GM20431 (cell line): Measurements from ENCODE around the gene WDR82.

Experiments
- in situ Hi-C: fragments of 300-500 bp; cut with MseI, MboI; formaldehyde crosslinking; loops from one replicate; pipeline ENCODE4 v1.15.0; 2020; ENCODE audit warnings: low sequenced_read_pairs; ENCODE audit not compliant: unreplicated experiment

The WDR82 gene

DNA sequence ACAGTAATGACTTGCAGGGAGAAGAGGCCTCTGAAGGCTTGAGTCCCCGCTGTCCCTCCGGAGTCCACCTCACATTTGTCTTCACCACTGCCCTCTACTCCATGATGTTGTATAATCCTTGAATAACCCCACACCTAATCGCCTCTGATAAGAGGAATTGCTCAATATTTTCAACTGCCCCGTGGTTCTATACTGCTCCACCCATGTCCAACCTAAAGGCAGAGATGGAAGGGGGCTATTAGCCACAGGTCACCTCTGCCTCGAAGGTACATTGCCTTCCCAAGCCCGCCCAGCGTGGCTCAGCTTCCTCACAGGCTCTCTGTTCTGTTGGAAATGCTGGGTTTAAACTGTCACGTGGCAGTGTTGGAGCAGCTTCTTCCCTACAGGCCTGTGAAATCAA lies 65.4 kb downstream of the WDR82 start:
- in situ Hi-C loops, result no loop called here

DNA sequence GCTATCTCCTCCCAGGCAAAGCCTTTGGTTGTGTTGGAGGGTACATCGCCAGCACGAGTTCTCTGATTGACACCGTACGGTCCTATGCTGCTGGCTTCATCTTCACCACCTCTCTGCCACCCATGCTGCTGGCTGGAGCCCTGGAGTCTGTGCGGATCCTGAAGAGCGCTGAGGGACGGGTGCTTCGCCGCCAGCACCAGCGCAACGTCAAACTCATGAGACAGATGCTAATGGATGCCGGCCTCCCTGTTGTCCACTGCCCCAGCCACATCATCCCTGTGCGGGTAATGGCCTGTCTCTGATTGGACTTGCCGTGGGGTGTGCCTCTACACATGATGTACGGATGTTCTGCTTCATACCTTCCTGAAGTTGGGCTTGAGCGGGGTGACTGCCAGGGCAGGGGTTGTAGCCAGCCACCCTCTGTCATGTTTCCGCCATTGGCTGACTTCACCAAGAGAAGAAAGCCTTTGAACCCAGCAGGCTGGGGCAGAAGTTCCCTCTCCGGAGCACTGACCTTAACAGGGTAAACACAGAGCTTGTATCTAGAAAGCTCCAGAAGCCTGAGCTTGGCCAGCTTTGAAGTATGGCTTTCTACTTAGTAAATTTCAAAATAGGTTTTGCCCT lies 67.1 kb downstream of the WDR82 start:
- in situ Hi-C loops, result no loop called here

DNA sequence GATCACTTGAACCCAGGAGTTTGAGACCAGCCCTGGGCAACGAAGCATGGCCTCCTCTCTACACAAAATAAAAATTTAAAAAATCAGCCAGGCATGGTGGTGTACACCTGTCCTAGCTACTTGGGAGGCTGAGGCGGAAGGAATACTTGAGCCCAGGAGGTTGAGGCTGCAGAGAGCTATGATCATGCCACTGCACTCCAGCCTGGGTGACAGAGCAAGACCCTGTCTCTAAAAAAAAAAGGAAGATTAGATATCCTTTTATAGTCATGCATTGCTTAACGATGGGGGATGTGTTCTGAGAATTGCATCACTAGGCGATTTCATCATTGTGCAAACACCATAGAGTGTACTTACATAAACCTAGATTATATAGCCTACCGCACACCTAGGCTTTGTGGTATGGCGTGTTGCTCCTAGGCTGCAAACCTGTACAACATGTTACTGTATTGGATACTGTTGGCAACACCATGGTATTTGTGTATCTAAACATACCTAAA lies 67.9 kb downstream of the WDR82 start:
- in situ Hi-C loops, result no loop called here

DNA sequence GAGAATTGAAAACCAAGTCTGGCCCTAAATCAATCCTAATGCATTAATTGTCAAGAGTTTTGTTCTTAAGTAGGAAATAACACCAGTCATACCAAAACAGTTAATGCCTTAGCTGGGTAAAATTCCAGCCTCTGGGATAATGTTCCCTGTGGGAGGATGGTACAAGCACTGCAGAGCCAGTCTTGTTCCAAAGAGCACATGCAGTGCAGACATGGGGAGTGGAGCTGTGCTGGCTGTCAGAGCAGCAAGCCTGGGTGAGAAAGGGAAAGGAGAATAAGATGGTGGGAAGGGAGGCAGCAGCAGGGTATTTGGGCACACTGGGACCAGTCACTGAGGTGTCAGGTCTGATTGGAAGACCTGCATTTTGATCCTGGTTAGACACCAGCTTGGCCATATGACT lies 68.4 kb downstream of the WDR82 start:
- in situ Hi-C loops, result no loop called here

DNA sequence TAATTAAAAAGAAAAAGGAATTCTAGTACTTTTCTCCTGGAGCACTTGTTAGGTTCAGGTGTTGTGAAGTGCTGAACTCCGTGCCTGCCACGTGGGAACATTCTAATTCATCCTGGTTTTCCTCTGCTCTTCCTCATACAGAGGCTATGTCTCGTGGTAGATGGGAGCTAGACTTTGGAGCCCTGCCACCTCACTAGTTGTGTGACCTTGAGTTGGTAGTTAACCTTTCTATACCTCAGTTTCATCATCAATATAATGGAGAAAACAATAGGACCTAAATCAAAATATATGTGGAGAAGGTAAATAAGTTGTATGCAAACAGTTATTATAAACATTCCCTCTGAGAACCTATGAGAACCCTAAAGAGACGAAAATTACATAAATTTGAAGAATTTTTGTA lies 69.9 kb downstream of the WDR82 start:
- in situ Hi-C loops, result no loop called here

DNA sequence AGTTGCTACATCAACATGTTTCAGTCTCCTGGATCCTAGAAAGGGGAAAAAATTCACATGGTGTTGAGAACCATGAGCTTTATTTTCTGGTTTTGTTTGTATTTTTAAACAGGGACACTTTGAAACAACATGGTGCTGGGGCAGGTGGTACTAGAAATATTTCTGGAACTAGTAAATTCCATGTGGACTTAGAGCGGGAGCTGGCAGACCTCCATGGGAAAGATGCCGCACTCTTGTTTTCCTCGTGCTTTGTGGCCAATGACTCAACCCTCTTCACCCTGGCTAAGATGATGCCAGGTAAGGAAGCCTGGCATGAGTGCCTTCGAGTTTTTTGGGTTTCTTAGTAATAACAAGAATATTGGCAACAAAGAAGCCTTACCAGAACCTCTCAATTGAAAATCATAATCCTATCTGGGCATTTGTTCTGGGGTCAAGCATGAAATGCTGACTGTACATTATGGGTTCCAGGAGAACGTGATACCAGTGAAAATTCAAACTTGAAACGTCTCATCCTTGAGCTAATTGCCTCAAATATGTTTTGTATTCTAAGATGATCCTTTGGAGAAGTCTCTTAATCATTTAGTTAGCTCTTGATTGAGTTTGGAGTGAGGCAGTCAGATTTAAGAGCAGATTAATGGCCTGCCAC lies 72.6 kb downstream of the WDR82 start:
- in situ Hi-C loops, result no loop called here
